Endodermal cell (in vitro differentiated cells): ENCODE results near the gene LGR4. TPM values are rescaled to one million over a fixed set of nuclear protein-coding genes. Genes with fewer than 3 reads are reported as not detected.

Experiments
- DNase-seq: peaks from one replicate; pipeline ENCODE4 v3.0.0-alpha.2; 2017
- H3K27ac ChIP-seq: 2 replicates; pipeline ENCODE4 v1.5.1; 2013; ENCODE audit warnings: mild to moderate bottlenecking, low read depth, low read length, moderate library complexity
- H3K27me3 ChIP-seq: 2 replicates; pipeline ENCODE4 v1.6.1; 2013; ENCODE audit warnings: mild to moderate bottlenecking, low read length, moderate library complexity; ENCODE audit not compliant: insufficient read depth, control insufficient read depth, poor library complexity, severe bottlenecking
- H3K36me3 ChIP-seq: 2 replicates; pipeline ENCODE4 v1.7.0; 2013; ENCODE audit warnings: mild to moderate bottlenecking, low read length, moderate library complexity; ENCODE audit not compliant: control insufficient read depth, insufficient read depth
- H3K4me1 ChIP-seq: one replicate; pipeline ENCODE4 v1.7.0; 2013; ENCODE audit warnings: low read length; ENCODE audit not compliant: control insufficient read depth, insufficient read depth
- H3K4me3 ChIP-seq: 2 replicates; pipeline ENCODE4 v1.5.1; 2013; ENCODE audit warnings: mild to moderate bottlenecking, low read length, moderate library complexity
- H3K9ac ChIP-seq: 2 replicates; pipeline ENCODE4 v1.6.1; 2013; ENCODE audit warnings: mild to moderate bottlenecking, low read length, moderate library complexity; ENCODE audit not compliant: poor library complexity, severe bottlenecking; ENCODE audit errors: extremely low read depth
- H3K9me3 ChIP-seq: 2 replicates; pipeline ENCODE4 v1.6.1; 2013; ENCODE audit warnings: mild to moderate bottlenecking, low read length, moderate library complexity; ENCODE audit not compliant: control insufficient read depth
- H3K27ac Mint-ChIP-seq: 2 replicates; pipeline ENCODE4 v1.8.0; 2020; ENCODE audit warnings: mixed read lengths
- H3K27me3 Mint-ChIP-seq: 2 replicates; pipeline ENCODE4 v1.8.0; 2021; ENCODE audit warnings: mild to moderate bottlenecking, mixed read lengths; ENCODE audit not compliant: insufficient read depth
- H3K36me3 Mint-ChIP-seq: 2 replicates; pipeline ENCODE4 v1.8.0; 2020; ENCODE audit warnings: low read depth, mixed read lengths
- H3K4me1 Mint-ChIP-seq: 2 replicates; pipeline ENCODE4 v1.8.0; 2020; ENCODE audit warnings: mixed read lengths
- H3K4me3 Mint-ChIP-seq: 2 replicates; pipeline ENCODE4 v1.8.0; 2020; ENCODE audit warnings: mild to moderate bottlenecking, moderate library complexity, mixed read lengths
- H3K9me3 Mint-ChIP-seq: 2 replicates; pipeline ENCODE4 v1.8.0; 2020; ENCODE audit warnings: mild to moderate bottlenecking, mixed read lengths
- WGBS, 2 experiments: methylation state at CpG; one replicate each; pipeline versions ENCODE4 v1.1.5 to v1.1.7; 2013; ENCODE audit warnings: missing lambda C conversion rate in 2 of 2, mixed read lengths in 1 of 2; ENCODE audit not compliant: insufficient coverage in 1 of 2, insufficient read length in 1 of 2; 5-methylcytosine and 5-hydroxymethylcytosine counted together
- total RNA-seq, 2 donors: library from RNA; stranded (reverse); fragmentation: NEBNext Ultra II Directional in 1 of 2; extraction: Animal tissue kit (Norgen Biotek cat#: 25700) in 1 of 2; gene quantifications; 2 replicates in 1 of 2; 3 replicates in 1 of 2; pipeline ENCODE4 v1.2.1, GENCODE V29; 2021
- TF ChIP-seq, protein P1 (sequence below): fragments of 200-600 bp; sonication (generic); conservative IDR thresholded peaks from 2 replicates; pipeline ENCODE4 v1.5.0; 2021; ENCODE audit warnings: antibody characterized with exemption, mild to moderate bottlenecking

The LGR4 gene
- total RNA-seq, 2 donors from 2014 or later: 73.7 to 75.6 TPM

DNA sequence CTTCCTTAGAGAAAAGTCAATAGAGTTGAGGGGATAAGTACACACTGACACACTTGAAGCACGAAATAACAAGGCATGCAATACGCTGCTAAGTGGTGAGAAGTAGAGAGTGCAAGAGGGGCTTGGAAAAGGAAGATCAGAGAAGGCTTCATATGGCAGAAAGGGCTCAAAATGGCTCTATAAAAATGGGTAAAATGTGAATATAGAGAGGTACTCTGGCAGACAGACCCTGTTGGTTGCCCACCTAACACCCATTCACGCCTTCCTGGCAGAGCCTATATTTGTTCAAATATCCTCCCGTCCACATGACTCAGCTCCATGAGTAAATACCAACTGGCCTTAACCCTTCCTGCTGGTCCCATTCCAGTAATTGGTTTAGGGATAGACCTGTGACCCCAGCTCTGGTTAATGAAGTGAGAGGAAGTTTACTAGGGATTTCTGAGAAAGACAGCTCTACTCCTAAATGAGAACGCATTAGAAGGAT, 70.7 kb downstream of the LGR4 start:
- Mint-ChIP-seq H3K27ac (no peak overlapping the region), H3K36me3 (peaks cover 21% of the 10 kb centered on the region), H3K4me3 (no peak overlapping the region), H3K4me1 (peaks cover 27% of the 10 kb centered on the region), H3K27me3 (peaks cover 8% of the 10 kb centered on the region), H3K9me3 (no peaks in the 10 kb centered on the region)
- WGBS, 2 experiments: 90 to 93% methylated on average over 2 to 5 of the region's 5 CpGs
- Histone ChIP-seq H3K27me3 (no peaks in the 10 kb centered on the region), H3K36me3 (peaks cover 56% of the 10 kb centered on the region), H3K27ac (no peak overlapping the region), H3K4me1 (peaks cover 4% of the 10 kb centered on the region), H3K9me3 (no peaks in the 10 kb centered on the region), H3K4me3 (no peak overlapping the region), H3K9ac (no peak overlapping the region)
- TF ChIP-seq, protein P1, sequence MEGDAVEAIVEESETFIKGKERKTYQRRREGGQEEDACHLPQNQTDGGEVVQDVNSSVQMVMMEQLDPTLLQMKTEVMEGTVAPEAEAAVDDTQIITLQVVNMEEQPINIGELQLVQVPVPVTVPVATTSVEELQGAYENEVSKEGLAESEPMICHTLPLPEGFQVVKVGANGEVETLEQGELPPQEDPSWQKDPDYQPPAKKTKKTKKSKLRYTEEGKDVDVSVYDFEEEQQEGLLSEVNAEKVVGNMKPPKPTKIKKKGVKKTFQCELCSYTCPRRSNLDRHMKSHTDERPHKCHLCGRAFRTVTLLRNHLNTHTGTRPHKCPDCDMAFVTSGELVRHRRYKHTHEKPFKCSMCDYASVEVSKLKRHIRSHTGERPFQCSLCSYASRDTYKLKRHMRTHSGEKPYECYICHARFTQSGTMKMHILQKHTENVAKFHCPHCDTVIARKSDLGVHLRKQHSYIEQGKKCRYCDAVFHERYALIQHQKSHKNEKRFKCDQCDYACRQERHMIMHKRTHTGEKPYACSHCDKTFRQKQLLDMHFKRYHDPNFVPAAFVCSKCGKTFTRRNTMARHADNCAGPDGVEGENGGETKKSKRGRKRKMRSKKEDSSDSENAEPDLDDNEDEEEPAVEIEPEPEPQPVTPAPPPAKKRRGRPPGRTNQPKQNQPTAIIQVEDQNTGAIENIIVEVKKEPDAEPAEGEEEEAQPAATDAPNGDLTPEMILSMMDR: no peak
- DNase-seq: no peak

DNA sequence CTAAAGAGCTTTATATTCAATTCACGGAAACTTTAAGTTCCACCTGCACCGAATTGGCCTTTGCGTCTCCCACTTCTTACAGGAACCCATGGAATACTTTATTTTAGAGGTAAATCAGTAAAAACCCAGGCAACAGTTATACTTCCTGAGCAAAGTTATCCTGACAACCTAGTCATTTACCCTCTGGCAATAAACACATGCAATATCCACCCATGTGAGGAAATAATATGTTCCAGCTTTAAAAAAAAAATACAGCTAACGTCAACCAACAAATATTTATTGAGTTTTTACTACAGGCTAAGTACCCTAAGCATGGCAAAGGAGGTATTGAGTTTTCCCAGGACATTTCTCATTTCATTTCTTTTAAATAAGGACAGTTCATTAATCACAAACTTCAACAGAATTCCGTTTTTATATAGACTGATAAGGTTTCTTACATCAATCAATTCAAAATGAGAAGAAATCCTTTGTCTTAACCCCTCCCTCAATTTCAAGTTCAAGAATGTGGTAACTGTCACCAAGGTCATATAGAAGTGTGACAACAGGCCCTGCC, 71.2 kb downstream of the LGR4 start:
- Histone ChIP-seq H3K36me3 (peaks cover 51% of the 10 kb centered on the region), H3K27me3 (no peaks in the 10 kb centered on the region), H3K9ac (no peak overlapping the region), H3K9me3 (no peaks in the 10 kb centered on the region), H3K4me1 (peaks cover 4% of the 10 kb centered on the region), H3K27ac (no peak overlapping the region), H3K4me3 (no peak overlapping the region)
- peaks cover 11% of the 10 kb centered on the region for H3K27me3 Mint-ChIP-seq
- no peaks in the 10 kb centered on the region for H3K9me3 Mint-ChIP-seq
- 90 to 98% methylated on average over 2 to 5 of the region's 5 CpGs for WGBS, 2 experiments
- DNase-seq: no peak
- H3K4me3 Mint-ChIP-seq: no peak overlapping the region
- TF ChIP-seq, protein P1: no peak
- peaks cover 30% of the 10 kb centered on the region for H3K4me1 Mint-ChIP-seq
- no peak overlapping the region for H3K27ac Mint-ChIP-seq
- H3K36me3 Mint-ChIP-seq: peaks cover 21% of the 10 kb centered on the region

DNA sequence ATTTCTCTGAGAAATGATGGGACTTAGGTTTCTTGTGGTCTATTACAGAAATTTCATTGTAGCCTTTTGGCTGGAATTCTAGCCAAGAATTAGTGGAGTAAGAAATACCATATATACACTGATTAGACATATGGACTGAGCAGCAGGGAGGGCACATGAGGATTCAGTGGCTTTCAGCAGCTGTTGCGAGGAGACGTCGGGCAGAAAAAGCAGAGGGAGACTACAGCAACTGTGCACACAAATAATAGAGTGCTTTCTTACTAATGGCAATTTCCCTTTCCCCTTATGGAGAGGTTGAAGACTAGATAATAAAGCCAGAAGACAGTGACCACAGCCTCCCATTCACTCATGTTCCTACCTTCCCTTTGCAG, 74.2 kb downstream of the LGR4 start:
- Mint-ChIP-seq H3K9me3 (no peaks in the 10 kb centered on the region), H3K27me3 (peaks cover 11% of the 10 kb centered on the region), H3K4me1 (peaks cover 55% of the 10 kb centered on the region), H3K4me3 (no peak overlapping the region), H3K36me3 (peaks cover 17% of the 10 kb centered on the region), H3K27ac (no peak overlapping the region)
- H3K4me3 ChIP-seq: no peak overlapping the region
- no peak overlapping the region for H3K27ac ChIP-seq
- TF ChIP-seq, protein P1: no peak
- H3K27me3 ChIP-seq: no peaks in the 10 kb centered on the region
- no peaks in the 10 kb centered on the region for H3K9me3 ChIP-seq
- H3K4me1 ChIP-seq: peaks cover 10% of the 10 kb centered on the region
- peaks cover 38% of the 10 kb centered on the region for H3K36me3 ChIP-seq
- WGBS, 2 experiments: 100% methylated on average over 3 of the region's 3 CpGs; no CpG with 5 or more reads in 1 of the 2 experiments
- H3K9ac ChIP-seq: no peak overlapping the region
- no peak for DNase-seq
